ENCODE measurements around the gene CALR.

The CALR gene

GRCh38 chr19:12938779-12939601 is 581 bp downstream of the CALR start (continued):
- TF ChIP-seq PRDM4 (tag by site-specific recombination; IDR thresholded peaks at IDR 0.05) (no peak), ZBTB48 (tag by site-specific recombination; IDR thresholded peaks at IDR 0.05) (peak; percentile 65; the same call in 1 of the 2 replicates), ZNF202 (tag by site-specific recombination; IDR thresholded peaks at IDR 0.05; ENCODE audit: borderline replicate concordance) (no peak), ZNF610 (tag by site-specific recombination; IDR thresholded peaks at IDR 0.05; ENCODE audit: borderline replicate concordance) (no peak; the same call in 1 of the 2 replicates), HOXC10 (CRISPR knock-in tag; IDR thresholded peaks at IDR 0.05) (no peak), ZNF830 (tag by site-specific recombination; IDR thresholded peaks at IDR 0.05; ENCODE audit: low read depth) (no peak), GLI4 (tag by site-specific recombination; IDR thresholded peaks at IDR 0.05) (0 out of 2 replicates have a peak, but pooled peaks have one; percentile 4), ZNF350 (tag by site-specific recombination; IDR thresholded peaks at IDR 0.05) (no peak), ZBTB10 (tag by site-specific recombination; IDR thresholded peaks at IDR 0.05) (no peak), ZBTB20 (tag by site-specific recombination; IDR thresholded peaks at IDR 0.05) (no peak; the same call in 1 of the 2 replicates), KLF7 (tag by site-specific recombination; IDR thresholded peaks at IDR 0.05; ENCODE audit: borderline replicate concordance) (peak; percentile 66; the same call in 1 of the 2 replicates), WT1 (tag by site-specific recombination; IDR thresholded peaks at IDR 0.05) (no peak), ZNF354C (tag by site-specific recombination; IDR thresholded peaks at IDR 0.05; ENCODE audit: borderline replicate concordance, low read depth) (no peak), ZNF174 (tag by site-specific recombination; IDR thresholded peaks at IDR 0.05) (no peak), ZNF404 (tag by site-specific recombination; IDR thresholded peaks at IDR 0.05) (no peak), ZNF518A (tag by site-specific recombination; conservative IDR thresholded peaks at IDR 0.05; ENCODE audit: low read depth) (no peak)
- TF ChIP-seq, protein P1, sequence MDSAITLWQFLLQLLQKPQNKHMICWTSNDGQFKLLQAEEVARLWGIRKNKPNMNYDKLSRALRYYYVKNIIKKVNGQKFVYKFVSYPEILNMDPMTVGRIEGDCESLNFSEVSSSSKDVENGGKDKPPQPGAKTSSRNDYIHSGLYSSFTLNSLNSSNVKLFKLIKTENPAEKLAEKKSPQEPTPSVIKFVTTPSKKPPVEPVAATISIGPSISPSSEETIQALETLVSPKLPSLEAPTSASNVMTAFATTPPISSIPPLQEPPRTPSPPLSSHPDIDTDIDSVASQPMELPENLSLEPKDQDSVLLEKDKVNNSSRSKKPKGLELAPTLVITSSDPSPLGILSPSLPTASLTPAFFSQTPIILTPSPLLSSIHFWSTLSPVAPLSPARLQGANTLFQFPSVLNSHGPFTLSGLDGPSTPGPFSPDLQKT (IDR thresholded peaks at IDR 0.05; ENCODE audit: borderline replicate concordance, low read depth, low read length) = no peak
- TF ChIP-seq, protein P2, sequence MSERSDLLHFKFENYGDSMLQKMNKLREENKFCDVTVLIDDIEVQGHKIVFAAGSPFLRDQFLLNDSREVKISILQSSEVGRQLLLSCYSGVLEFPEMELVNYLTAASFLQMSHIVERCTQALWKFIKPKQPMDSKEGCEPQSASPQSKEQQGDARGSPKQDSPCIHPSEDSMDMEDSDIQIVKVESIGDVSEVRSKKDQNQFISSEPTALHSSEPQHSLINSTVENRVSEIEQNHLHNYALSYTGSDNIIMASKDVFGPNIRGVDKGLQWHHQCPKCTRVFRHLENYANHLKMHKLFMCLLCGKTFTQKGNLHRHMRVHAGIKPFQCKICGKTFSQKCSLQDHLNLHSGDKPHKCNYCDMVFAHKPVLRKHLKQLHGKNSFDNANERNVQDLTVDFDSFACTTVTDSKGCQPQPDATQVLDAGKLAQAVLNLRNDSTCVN (tag by site-specific recombination; optimal IDR thresholded peaks at IDR 0.05) = no peak
- TF ChIP-seq, protein P3, sequence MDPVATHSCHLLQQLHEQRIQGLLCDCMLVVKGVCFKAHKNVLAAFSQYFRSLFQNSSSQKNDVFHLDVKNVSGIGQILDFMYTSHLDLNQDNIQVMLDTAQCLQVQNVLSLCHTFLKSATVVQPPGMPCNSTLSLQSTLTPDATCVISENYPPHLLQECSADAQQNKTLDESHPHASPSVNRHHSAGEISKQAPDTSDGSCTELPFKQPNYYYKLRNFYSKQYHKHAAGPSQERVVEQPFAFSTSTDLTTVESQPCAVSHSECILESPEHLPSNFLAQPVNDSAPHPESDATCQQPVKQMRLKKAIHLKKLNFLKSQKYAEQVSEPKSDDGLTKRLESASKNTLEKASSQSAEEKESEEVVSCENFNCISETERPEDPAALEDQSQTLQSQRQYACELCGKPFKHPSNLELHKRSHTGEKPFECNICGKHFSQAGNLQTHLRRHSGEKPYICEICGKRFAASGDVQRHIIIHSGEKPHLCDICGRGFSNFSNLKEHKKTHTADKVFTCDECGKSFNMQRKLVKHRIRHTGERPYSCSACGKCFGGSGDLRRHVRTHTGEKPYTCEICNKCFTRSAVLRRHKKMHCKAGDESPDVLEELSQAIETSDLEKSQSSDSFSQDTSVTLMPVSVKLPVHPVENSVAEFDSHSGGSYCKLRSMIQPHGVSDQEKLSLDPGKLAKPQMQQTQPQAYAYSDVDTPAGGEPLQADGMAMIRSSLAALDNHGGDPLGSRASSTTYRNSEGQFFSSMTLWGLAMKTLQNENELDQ (tag by site-specific recombination; IDR thresholded peaks at IDR 0.05; ENCODE audit: low read depth) = no peak
- TF ChIP-seq, protein P4, sequence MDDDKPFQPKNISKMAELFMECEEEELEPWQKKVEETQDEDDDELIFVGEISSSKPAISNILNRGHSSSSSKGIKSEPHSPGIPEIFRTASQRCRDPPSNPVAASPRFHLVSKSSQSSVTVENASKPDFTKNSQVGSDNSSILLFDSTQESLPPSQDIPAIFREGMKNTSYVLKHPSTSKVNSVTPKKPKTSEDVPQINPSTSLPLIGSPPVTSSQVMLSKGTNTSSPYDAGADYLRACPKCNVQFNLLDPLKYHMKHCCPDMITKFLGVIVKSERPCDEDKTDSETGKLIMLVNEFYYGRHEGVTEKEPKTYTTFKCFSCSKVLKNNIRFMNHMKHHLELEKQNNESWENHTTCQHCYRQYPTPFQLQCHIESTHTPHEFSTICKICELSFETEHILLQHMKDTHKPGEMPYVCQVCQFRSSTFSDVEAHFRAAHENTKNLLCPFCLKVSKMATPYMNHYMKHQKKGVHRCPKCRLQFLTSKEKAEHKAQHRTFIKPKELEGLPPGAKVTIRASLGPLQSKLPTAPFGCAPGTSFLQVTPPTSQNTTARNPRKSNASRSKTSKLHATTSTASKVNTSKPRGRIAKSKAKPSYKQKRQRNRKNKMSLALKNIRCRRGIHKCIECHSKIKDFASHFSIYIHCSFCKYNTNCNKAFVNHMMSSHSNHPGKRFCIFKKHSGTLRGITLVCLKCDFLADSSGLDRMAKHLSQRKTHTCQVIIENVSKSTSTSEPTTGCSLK (tag by site-specific recombination; IDR thresholded peaks at IDR 0.05) = no peak
